Gastrocnemius medialis (tissue), 4 donors: Measurements from ENCODE around the gene DTYMK.
A peak's percentile ranks its signal among the peaks of the same experiment; 100 is the strongest.

ENCODE experiments used
- CTCF ChIP-seq, 5 experiments: fragments of 450-650 bp in 3 of 5; fragments of 200-600 bp in 2 of 5; sonication (generic) in 2 of 5; IDR thresholded peaks in 4 of 5; conservative IDR thresholded peaks in 1 of 5; 1 replicate in 4 of 5; 2 replicates in 1 of 5; pipeline ENCODE4 v1.5.1; 2016 to 2019; ENCODE audit warnings: antibody characterized with exemption in 5 of 5, mild to moderate bottlenecking in 3 of 5, moderate library complexity in 3 of 5
- POLR2A ChIP-seq, 2 donors: fragments of 450-650 bp; IDR thresholded peaks; one replicate each; pipeline ENCODE4 v1.6.1; 2017; ENCODE audit warnings: antibody characterized with exemption in 2 of 2, mild to moderate bottlenecking in 2 of 2, moderate library complexity in 2 of 2

DNA sequence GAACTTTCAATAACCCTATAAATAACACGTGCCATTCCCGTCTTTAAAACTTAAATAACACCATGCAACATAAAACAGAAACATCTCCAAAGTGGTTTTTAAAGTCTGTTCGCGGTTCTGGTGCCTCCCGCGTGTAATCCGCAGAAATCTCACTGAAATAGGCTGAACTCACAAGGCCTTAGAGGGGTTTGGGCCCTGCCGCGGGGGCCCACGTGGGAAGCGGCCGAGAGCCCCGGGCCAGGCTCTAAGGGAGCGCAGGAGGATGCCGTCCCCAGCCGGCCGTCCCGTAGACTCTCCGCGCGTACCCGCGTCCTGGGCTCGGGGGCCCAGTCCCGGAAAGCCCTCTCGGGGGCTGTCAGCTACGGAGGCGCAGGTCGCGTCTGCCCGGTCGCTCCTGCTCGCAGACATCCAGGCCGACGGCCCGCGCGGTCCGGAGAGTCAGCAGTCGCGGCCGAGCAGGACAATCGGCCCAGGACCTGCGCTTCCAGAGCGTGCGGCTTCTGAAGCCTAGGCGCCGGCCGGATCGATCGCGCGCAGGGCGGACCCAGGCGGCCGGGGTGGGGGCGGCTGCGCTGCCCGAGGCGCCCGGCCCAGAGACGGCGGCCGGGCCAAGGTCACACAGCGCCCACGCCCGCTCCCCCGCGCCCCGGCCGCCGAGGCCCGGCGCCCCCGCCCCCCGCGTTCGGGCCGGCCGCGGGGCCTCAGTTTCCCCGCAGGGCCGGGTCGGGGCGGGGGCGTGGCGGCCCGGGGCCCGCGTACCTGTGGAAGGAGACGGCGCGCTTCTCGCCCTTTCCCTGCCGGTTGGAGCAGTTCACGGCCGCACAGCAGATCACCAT is 50.2 kb downstream of the DTYMK start:
- TF ChIP-seq CTCF (IDR thresholded peaks at IDR 0.05 in 4 of 5, conservative IDR thresholded peaks at IDR 0.05 in 1 of 5): no peak
- peak; percentile 16 to 44 for TF ChIP-seq POLR2A (IDR thresholded peaks at IDR 0.05)
